Stimulated activated CD4-positive, alpha-beta T cell treated with anti-CD3 and anti-CD28 coated beads, TNF-alpha, amount 100 ng/mL, for 24 hours (primary cell): ENCODE data around the gene AKAP10.
"Not testable (repeated sequence)": the region's sequence is repeated elsewhere in the genome, so short reads cannot be mapped to it uniquely, and the experiment has no call there.

Experiments
- DNase-seq, 3 experiments: peaks; one replicate each; pipeline ENCODE4 v3.0.0-alpha.2; 2020; ENCODE audit warnings: low read depth in 3 of 3

The AKAP10 gene

GRCh38 chr17:19933628-19934027 is 44.0 kb downstream of the AKAP10 start:
- no peak for DNase-seq

GRCh38 chr17:19933221-19933620 is 44.4 kb downstream of the AKAP10 start:
- DNase-seq: no peak

- no peak for DNase-seq
Observed at GRCh38 chr17:19928299-19928698, 49.3 kb downstream of the AKAP10 start.

GRCh38 chr17:19915245-19915978 is 62.2 kb downstream of the AKAP10 start:
- DNase-seq: no peak

- DNase-seq: no peak
Observed at GRCh38 chr17:19911033-19911432, 66.6 kb downstream of the AKAP10 start.

- DNase-seq: no peak
Observed at GRCh38 chr17:19909139-19909538, 68.5 kb downstream of the AKAP10 start.

GRCh38 chr17:19905502-19905901 is 72.1 kb downstream of the AKAP10 start:
- DNase-seq: no peak

GRCh38 chr17:19904924-19905323 is 72.7 kb downstream of the AKAP10 start:
- no peak for DNase-seq

- DNase-seq: no peak
Observed at GRCh38 chr17:19904412-19904811, 73.2 kb downstream of the AKAP10 start.

GRCh38 chr17:19900809-19901208 is 76.8 kb downstream of the AKAP10 start:
- DNase-seq: no peak

- DNase-seq: no peak
Observed at GRCh38 chr17:19897903-19898302, 79.7 kb downstream of the AKAP10 start.

- no peak for DNase-seq
Observed at GRCh38 chr17:19897090-19897837, 80.4 kb downstream of the AKAP10 start.

GRCh38 chr17:19896679-19897078 is 80.9 kb downstream of the AKAP10 start:
- DNase-seq: no peak

GRCh38 chr17:19890554-19890953 is 87.1 kb downstream of the AKAP10 start:
- DNase-seq: not testable (repeated sequence)

GRCh38 chr17:19890001-19890400 is 87.6 kb downstream of the AKAP10 start:
- not testable (repeated sequence) for DNase-seq

GRCh38 chr17:19886116-19886515 is 91.5 kb downstream of the AKAP10 start:
- DNase-seq: no peak

- DNase-seq: no peak
Observed at GRCh38 chr17:19883537-19884215, 94.0 kb downstream of the AKAP10 start.

- DNase-seq: no peak
Observed at GRCh38 chr17:19880393-19880792, 97.2 kb downstream of the AKAP10 start.

- DNase-seq: no peak
Observed at GRCh38 chr17:19877364-19877945, 100.2 kb downstream of the AKAP10 start.

- DNase-seq: peak in 1 of 3 experiments; percentile 7
Observed at GRCh38 chr17:19876529-19877161, 101.0 kb downstream of the AKAP10 start.

- DNase-seq: no peak
Observed at GRCh38 chr17:19874256-19874655, 103.4 kb downstream of the AKAP10 start.

- DNase-seq: no peak
Observed at GRCh38 chr17:19873346-19873745, 104.3 kb downstream of the AKAP10 start.
